ENCODE data around the gene PPP1R3G.
"Not testable (repeated sequence)": the region's sequence is repeated elsewhere in the genome, so short reads cannot be mapped to it uniquely, and the experiment has no call there.

PPP1R3G gene

GRCh38 chr6:5113096-5113495, 28.0 kb downstream of the PPP1R3G start:
- TF ChIP-seq CTCF (IDR thresholded peaks at IDR 0.05; ENCODE audit: insufficient read depth, low read depth, low read length, missing control alignments), result no peak
- DNase-seq (ENCODE audit: low read depth), result no peak
- no peak overlapping the region for H3K4me3 ChIP-seq (ENCODE audit: low read depth, low read length)

- DNase-seq (ENCODE audit: low read depth), result no peak
- H3K4me3 ChIP-seq (ENCODE audit: low read depth, low read length), result no peak overlapping the region
- no peak for TF ChIP-seq CTCF (IDR thresholded peaks at IDR 0.05; ENCODE audit: insufficient read depth, low read depth, low read length, missing control alignments)
Measured at GRCh38 chr6:5115168-5115567, 30.0 kb downstream of the PPP1R3G start.

GRCh38 chr6:5116243-5116991, 31.3 kb downstream of the PPP1R3G start:
- no peak for DNase-seq (ENCODE audit: low read depth)
- H3K4me3 ChIP-seq (ENCODE audit: low read depth, low read length), result no peak overlapping the region
- no peak for TF ChIP-seq CTCF (IDR thresholded peaks at IDR 0.05; ENCODE audit: insufficient read depth, low read depth, low read length, missing control alignments)

- TF ChIP-seq CTCF (IDR thresholded peaks at IDR 0.05; ENCODE audit: insufficient read depth, low read depth, low read length, missing control alignments), result no peak
- no peak for DNase-seq (ENCODE audit: low read depth)
- H3K4me3 ChIP-seq (ENCODE audit: low read depth, low read length), result no peak overlapping the region
Measured at GRCh38 chr6:5119090-5119951, 34.2 kb downstream of the PPP1R3G start.

GRCh38 chr6:5120011-5120410, 34.9 kb downstream of the PPP1R3G start:
- no peak overlapping the region for H3K4me3 ChIP-seq (ENCODE audit: low read depth, low read length)
- DNase-seq (ENCODE audit: low read depth), result no peak
- TF ChIP-seq CTCF (IDR thresholded peaks at IDR 0.05; ENCODE audit: insufficient read depth, low read depth, low read length, missing control alignments), result no peak

GRCh38 chr6:5120543-5120942, 35.4 kb downstream of the PPP1R3G start:
- not testable (repeated sequence) for H3K4me3 ChIP-seq (ENCODE audit: low read depth, low read length); DNase-seq (ENCODE audit: low read depth)

- no peak for DNase-seq (ENCODE audit: low read depth)
- TF ChIP-seq CTCF (IDR thresholded peaks at IDR 0.05; ENCODE audit: insufficient read depth, low read depth, low read length, missing control alignments), result no peak
- H3K4me3 ChIP-seq (ENCODE audit: low read depth, low read length), result no peak overlapping the region
Measured at GRCh38 chr6:5121479-5121878, 36.3 kb downstream of the PPP1R3G start.

Data from GM12865 (cell line).